Fibroblast of pulmonary artery (primary cell): ENCODE measurements around the gene HOXB2.

ENCODE experiments used
- DNase-seq: peaks from one replicate; pipeline ENCODE4 v3.0.0-alpha.2; 2010; ENCODE audit warnings: low read depth
- H3K4me3 ChIP-seq: replicated peaks from 2 replicates; pipeline ENCODE4 v1.5.1; 2011; ENCODE audit warnings: low read depth, mild to moderate bottlenecking, control low read depth, low read length, moderate library complexity
- TF ChIP-seq, protein P1 (sequence below): IDR thresholded peaks from 2 replicates; pipeline ENCODE4 v1.5.1; 2011; ENCODE audit warnings: mild to moderate bottlenecking, control low read depth, low read length, inconsistent platforms; ENCODE audit errors: missing control alignments

Gene HOXB2

DNA sequence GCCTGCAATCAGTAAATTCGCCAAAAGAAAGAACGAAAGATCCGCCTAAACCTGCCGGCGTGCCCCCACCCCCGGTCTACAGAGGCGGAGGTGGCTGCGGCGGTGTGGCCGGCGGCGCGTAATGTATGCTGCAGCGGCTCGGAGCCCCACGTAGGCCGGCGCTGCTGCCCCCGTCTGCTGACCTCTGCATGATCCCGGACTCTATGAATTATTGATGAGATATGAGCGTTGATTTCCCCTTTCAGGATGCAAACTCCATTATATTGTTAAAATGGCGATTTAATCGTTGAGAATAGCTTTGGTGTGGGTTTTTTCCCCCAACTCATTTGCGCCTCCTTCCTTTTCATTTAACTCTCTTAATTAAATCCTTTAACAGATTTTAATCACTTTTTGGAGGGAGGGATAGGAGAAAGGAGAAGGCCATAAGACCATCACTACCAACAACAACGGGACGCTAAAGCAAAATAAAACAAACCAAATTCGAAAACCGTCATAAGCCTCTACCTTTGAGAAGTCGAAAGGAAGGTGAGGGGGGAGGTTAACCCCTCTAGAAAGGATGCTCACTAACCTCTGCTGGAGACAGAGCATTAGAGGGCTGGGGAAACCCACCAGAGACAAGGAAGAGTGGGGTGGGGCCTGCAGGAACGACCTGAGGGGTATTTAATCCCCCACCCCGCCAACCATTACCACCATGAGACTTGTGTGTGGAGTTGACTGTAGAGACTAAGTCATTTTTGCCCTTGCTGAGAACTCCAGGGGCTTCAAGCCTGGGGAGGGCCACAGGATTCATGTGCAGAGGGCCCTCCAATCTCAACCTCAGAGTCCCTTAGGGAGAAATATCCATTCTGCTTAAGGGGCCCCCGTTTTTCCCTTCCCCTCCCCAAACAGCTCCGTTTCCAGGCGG is 41.7 kb upstream of the HOXB2 start:
- no peak for DNase-seq
- TF ChIP-seq, protein P1, sequence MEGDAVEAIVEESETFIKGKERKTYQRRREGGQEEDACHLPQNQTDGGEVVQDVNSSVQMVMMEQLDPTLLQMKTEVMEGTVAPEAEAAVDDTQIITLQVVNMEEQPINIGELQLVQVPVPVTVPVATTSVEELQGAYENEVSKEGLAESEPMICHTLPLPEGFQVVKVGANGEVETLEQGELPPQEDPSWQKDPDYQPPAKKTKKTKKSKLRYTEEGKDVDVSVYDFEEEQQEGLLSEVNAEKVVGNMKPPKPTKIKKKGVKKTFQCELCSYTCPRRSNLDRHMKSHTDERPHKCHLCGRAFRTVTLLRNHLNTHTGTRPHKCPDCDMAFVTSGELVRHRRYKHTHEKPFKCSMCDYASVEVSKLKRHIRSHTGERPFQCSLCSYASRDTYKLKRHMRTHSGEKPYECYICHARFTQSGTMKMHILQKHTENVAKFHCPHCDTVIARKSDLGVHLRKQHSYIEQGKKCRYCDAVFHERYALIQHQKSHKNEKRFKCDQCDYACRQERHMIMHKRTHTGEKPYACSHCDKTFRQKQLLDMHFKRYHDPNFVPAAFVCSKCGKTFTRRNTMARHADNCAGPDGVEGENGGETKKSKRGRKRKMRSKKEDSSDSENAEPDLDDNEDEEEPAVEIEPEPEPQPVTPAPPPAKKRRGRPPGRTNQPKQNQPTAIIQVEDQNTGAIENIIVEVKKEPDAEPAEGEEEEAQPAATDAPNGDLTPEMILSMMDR, result no peak
- peak overlapping the region; percentile 61 for H3K4me3 ChIP-seq

DNA sequence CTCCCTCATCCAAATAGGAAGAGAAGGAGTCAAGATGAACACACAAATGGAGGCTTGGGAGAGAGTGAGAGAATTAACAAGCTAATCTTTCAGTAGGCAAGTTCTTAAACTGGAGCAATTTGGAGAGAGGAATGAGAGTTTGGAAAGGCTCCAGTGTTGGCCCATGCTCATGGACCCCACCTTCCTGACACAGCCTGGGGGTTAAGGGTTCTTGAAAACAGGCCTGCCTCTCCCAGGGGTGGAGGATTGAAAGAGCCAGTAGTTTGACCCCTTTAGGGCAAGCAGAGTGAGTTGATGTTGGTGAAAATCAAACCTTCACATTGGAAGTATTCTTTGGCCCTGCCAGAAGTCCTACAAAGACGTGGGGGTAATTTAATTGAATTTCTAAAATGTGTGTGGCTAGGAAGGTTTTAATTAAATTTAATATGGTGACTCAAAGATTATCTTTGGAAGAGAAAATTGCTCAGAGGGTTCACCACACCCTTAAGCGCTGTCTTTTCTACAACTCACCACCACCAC is 39.4 kb upstream of the HOXB2 start:
- H3K4me3 ChIP-seq, result peak overlapping the region; percentile 61
- TF ChIP-seq, protein P1, result no peak
- DNase-seq, result no peak

DNA sequence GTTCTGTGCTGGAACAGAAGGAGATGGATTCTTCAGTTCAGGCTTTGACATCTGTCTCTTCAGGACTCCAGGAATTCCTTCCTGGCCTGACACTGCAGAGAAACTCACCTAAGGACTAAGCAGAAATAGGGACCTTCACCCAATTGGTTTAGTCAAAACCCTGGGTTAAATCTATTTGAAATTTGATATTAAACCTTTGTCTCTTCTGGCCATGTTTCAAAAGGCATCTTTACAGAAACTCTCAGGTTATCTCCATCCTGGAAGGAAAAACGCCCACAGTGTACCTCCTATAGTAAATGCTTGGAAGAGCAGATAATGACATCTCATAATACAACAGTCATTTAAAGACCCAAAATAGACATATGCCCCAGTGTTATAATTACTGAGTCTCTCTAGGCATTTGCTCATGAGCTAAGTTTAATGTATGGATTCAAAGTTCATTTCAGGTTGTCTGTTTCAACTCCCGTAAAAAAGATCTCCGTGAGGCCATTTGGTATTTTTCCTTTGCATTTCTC is 38.9 kb upstream of the HOXB2 start:
- H3K4me3 ChIP-seq, result no peak overlapping the region
- TF ChIP-seq, protein P1, result no peak
- DNase-seq, result no peak

GRCh38 chr17:48582750-48583069 is 37.8 kb upstream of the HOXB2 start:
- DNase-seq, result no peak
- TF ChIP-seq, protein P1, result no peak
- H3K4me3 ChIP-seq, result peak overlapping the region; percentile 52

GRCh38 chr17:48579760-48580554 is 35.0 kb upstream of the HOXB2 start:
- no peak for DNase-seq
- TF ChIP-seq, protein P1, result no peak
- no peak overlapping the region for H3K4me3 ChIP-seq

- DNase-seq, result no peak
- no peak overlapping the region for H3K4me3 ChIP-seq
- TF ChIP-seq, protein P1, result no peak
Observed at GRCh38 chr17:48579471-48579759, 34.5 kb upstream of the HOXB2 start.
